AG10803 (cell line): ENCODE results near the gene RAD51B.

Experiments
- DNase-seq: peaks from one replicate; pipeline ENCODE4 v3.0.0; 2010; ENCODE audit warnings: low read depth
- H3K4me3 ChIP-seq: 2 replicates; pipeline ENCODE4 v1.5.1; 2011; ENCODE audit warnings: mild to moderate bottlenecking, low read length, control low read depth
- TF ChIP-seq, protein P1 (sequence below): conservative IDR thresholded peaks from 2 replicates; pipeline ENCODE4 v1.5.1; 2011; ENCODE audit warnings: mild to moderate bottlenecking, low read length, control low read depth, inconsistent platforms

Gene RAD51B

DNA sequence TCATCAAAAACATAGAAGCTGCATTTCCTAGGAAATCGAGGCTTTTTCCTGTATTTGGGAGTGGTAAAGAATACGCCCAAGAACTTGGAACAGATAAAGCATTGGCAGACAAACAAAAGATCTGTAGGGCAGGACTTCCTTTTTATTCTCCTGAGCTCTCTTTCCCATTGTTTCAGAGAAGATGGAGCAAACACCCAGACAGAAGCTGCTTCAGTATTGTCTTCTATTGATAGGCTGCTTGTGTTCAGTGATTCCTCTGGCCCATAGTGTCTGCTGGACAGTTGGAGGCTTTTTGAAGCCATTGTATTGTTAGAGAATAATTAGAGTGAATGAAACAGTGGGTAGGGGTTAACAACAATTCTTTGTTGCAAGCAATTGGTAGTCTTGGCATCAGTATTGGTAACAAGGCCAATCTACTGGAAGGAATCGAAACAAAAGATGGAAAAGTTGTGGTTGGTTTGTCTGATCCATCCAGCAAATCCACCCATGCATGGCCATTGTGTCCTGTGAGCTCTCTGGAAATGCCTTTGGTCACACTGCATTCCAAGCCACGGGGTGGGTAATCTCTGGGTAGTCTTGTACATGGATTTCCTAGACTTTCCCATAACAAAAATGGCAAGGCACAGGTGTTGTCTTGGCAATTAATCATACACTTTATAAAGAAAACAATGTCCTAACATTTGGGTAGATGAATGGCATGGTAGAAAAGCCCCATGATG lies 424.8 kb downstream of the RAD51B start:
- H3K4me3 ChIP-seq: no peak overlapping the region
- no peak for DNase-seq
- TF ChIP-seq, protein P1, sequence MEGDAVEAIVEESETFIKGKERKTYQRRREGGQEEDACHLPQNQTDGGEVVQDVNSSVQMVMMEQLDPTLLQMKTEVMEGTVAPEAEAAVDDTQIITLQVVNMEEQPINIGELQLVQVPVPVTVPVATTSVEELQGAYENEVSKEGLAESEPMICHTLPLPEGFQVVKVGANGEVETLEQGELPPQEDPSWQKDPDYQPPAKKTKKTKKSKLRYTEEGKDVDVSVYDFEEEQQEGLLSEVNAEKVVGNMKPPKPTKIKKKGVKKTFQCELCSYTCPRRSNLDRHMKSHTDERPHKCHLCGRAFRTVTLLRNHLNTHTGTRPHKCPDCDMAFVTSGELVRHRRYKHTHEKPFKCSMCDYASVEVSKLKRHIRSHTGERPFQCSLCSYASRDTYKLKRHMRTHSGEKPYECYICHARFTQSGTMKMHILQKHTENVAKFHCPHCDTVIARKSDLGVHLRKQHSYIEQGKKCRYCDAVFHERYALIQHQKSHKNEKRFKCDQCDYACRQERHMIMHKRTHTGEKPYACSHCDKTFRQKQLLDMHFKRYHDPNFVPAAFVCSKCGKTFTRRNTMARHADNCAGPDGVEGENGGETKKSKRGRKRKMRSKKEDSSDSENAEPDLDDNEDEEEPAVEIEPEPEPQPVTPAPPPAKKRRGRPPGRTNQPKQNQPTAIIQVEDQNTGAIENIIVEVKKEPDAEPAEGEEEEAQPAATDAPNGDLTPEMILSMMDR: no peak

GRCh38 chr14:68245146-68246073 lies 425.8 kb downstream of the RAD51B start:
- no peak overlapping the region for H3K4me3 ChIP-seq
- no peak for DNase-seq
- TF ChIP-seq, protein P1: no peak

GRCh38 chr14:68246074-68246785 lies 426.7 kb downstream of the RAD51B start:
- no peak for DNase-seq

GRCh38 chr14:68246786-68247105 lies 427.2 kb downstream of the RAD51B start:
- TF ChIP-seq, protein P1: no peak
- no peak overlapping the region for H3K4me3 ChIP-seq
- DNase-seq: no peak

More at GRCh38 chr14:68246074-68246785, 426.7 kb downstream of the RAD51B start:
- TF ChIP-seq, protein P1: no peak
- no peak overlapping the region for H3K4me3 ChIP-seq

DNA sequence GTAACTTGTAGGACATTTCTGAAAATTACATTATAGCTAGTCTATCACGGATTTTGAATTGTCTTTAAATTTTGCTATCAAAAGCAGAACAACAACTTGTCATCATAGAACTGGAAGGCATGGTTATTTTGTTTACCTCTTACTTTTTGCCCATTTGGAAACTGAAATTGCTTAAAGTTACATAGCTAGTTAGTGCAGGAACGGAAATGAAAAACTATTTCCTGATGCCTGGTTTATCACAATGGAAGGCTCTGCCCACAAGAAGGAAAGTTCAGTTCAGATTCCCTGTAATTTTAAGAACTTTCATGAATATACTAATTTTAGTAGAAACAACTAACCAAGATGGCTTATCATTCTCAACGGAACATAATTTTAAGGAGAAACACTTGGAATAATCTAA lies 427.7 kb downstream of the RAD51B start:
- H3K4me3 ChIP-seq: no peak overlapping the region
- TF ChIP-seq, protein P1: no peak
- no peak for DNase-seq

DNA sequence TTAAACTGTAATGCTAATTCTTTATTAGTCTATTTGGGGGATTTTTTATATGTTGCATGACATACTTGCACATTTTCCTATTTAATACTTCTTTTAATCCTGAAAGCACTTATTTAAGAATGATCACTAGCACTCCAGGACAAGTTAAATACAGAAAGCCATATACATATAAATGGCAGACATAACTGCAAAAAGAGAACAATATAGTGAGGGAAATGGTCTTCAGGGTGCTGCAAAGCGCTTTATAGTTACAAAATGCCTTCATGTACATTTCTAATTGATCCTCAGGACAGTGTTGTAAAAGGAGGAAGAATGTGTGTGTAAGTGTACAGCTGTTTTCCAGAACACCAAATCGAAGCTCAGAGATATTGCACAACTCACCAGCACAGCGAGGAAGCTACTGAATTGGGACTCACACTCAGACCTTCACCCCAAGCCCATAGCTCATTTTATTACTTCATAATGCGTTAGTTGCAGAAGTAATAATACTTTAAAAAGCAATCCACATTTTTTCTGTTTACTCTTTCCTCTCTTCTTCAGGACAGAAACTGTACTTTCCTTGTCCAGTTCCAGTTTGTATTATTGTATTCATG lies 428.2 kb downstream of the RAD51B start:
- peak; percentile 70 for DNase-seq
- TF ChIP-seq, protein P1: no peak
- no peak overlapping the region for H3K4me3 ChIP-seq
